ENCODE data around the gene TBC1D2B.

- TF ChIP-seq GATA2 (IDR thresholded peaks at IDR 0.05; ENCODE audit: low read depth, low read length): no peak
- TF ChIP-seq GATA3 (IDR thresholded peaks at IDR 0.05; ENCODE audit: low read depth, low read length): no peak
Measured at GRCh38 chr15:77981281-77982126, 96.0 kb downstream of the TBC1D2B start.
